HG02973 (cell line): ENCODE measurements around the gene GAGE12F.
"Not testable (repeated sequence)": the region's sequence is repeated elsewhere in the genome, so short reads cannot be mapped to it uniquely, and the experiment has no call there.

Experiments used
- ATAC-seq: cut with Tn5 transposase; IDR thresholded peaks from one replicate; pipeline ENCODE4 v1.9.1; 2021; ENCODE audit warnings: moderate library complexity; ENCODE audit not compliant: unreplicated experiment

Gene GAGE12F, protein sequence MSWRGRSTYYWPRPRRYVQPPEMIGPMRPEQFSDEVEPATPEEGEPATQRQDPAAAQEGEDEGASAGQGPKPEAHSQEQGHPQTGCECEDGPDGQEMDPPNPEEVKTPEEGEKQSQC

DNA sequence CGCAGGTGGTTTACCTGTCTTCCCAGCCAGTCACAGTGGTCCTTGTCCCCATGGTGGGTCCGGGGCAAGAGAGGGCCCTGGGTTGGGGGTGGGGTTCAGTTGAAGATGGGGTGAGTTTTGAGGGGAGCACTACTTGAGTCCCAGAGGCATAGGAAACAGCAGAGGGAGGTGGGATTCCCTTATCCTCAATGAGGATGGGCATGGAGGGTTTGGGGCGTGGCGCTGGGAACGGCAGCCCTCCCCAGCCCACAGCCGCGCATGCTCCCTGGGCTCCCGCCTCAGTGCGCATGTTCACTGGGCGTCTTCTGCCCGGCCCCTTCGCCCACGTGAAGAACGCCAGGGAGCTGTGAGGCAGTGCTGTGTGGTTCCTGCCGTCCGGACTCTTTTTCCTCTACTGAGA lies at the start of gene GAGE12F:
Gene GAGE12F, plus strand, starts transcription at position 301 of the 400 bp plus-strand sequence. CDS start 1,155 bp downstream, outside the sequence.
- ATAC-seq, result not testable (repeated sequence)

DNA sequence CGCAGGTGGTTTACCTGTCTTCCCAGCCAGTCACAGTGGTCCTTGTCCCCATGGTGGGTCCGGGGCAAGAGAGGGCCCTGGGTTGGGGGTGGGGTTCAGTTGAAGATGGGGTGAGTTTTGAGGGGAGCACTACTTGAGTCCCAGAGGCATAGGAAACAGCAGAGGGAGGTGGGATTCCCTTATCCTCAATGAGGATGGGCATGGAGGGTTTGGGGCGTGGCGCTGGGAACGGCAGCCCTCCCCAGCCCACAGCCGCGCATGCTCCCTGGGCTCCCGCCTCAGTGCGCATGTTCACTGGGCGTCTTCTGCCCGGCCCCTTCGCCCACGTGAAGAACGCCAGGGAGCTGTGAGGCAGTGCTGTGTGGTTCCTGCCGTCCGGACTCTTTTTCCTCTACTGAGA lies 28.8 kb upstream of the GAGE12F start, which contains the start of gene GAGE12C:
Gene GAGE12C, plus strand, starts transcription at position 301 of the 400 bp plus-strand sequence. CDS start 1,155 bp downstream, outside the sequence.
- ATAC-seq, result not testable (repeated sequence)

DNA sequence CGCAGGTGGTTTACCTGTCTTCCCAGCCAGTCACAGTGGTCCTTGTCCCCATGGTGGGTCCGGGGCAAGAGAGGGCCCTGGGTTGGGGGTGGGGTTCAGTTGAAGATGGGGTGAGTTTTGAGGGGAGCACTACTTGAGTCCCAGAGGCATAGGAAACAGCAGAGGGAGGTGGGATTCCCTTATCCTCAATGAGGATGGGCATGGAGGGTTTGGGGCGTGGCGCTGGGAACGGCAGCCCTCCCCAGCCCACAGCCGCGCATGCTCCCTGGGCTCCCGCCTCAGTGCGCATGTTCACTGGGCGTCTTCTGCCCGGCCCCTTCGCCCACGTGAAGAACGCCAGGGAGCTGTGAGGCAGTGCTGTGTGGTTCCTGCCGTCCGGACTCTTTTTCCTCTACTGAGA lies 19.2 kb upstream of the GAGE12F start, which contains the start of gene GAGE12D:
Gene GAGE12D, plus strand, starts transcription at position 301 of the 400 bp plus-strand sequence. CDS start 1,155 bp downstream, outside the sequence.
- not testable (repeated sequence) for ATAC-seq

DNA sequence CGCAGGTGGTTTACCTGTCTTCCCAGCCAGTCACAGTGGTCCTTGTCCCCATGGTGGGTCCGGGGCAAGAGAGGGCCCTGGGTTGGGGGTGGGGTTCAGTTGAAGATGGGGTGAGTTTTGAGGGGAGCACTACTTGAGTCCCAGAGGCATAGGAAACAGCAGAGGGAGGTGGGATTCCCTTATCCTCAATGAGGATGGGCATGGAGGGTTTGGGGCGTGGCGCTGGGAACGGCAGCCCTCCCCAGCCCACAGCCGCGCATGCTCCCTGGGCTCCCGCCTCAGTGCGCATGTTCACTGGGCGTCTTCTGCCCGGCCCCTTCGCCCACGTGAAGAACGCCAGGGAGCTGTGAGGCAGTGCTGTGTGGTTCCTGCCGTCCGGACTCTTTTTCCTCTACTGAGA lies 9.7 kb upstream of the GAGE12F start, which contains the start of gene GAGE12E:
Gene GAGE12E, plus strand, starts transcription at position 301 of the 400 bp plus-strand sequence. CDS start 1,155 bp downstream, outside the sequence.
- ATAC-seq, result not testable (repeated sequence)

DNA sequence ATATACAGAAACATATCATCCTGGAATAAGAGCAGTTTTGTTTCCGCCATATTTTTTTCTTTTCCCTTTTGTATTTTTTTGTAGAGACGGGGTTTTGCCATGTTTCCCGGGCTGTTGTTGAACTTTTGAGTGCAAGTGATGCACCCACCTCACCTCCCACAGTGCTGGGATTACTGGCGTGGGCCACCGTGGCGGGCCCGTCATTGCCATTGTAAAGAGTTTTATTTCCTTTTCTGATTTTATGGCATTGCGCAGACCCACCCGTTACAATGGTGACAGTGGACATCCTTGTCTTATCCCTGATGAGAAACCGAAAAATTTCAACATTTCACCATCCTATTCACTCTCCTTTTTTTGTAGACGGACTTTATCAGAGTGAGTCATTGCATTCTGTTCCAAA lies 8.1 kb downstream of the GAGE12F start:
- ATAC-seq, result not testable (repeated sequence)

DNA sequence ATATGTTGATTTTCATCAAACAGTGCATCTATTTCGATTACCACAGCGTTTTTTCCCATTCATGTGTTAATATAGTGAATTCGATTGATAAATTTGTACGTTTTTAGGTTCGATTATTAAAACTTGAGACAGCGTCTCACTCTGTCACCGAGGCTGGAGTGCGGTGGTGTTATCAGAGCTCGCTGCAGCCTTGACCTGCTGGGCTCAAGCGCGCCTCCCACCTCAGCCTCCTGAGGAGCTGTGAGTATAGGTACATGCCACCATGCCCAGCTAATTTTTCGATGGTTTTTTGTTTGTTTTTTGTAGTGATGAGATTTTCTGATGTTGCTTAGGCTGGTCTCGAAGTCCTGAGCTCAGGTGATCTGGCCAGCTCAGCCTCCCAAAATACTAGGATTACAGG lies 8.5 kb downstream of the GAGE12F start:
- not testable (repeated sequence) for ATAC-seq

DNA sequence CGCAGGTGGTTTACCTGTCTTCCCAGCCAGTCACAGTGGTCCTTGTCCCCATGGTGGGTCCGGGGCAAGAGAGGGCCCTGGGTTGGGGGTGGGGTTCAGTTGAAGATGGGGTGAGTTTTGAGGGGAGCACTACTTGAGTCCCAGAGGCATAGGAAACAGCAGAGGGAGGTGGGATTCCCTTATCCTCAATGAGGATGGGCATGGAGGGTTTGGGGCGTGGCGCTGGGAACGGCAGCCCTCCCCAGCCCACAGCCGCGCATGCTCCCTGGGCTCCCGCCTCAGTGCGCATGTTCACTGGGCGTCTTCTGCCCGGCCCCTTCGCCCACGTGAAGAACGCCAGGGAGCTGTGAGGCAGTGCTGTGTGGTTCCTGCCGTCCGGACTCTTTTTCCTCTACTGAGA lies 9.5 kb downstream of the GAGE12F start, which contains the start of gene GAGE12G:
Gene GAGE12G, plus strand, starts transcription at position 301 of the 400 bp plus-strand sequence. CDS start 1,155 bp downstream, outside the sequence.
- ATAC-seq, result not testable (repeated sequence)

DNA sequence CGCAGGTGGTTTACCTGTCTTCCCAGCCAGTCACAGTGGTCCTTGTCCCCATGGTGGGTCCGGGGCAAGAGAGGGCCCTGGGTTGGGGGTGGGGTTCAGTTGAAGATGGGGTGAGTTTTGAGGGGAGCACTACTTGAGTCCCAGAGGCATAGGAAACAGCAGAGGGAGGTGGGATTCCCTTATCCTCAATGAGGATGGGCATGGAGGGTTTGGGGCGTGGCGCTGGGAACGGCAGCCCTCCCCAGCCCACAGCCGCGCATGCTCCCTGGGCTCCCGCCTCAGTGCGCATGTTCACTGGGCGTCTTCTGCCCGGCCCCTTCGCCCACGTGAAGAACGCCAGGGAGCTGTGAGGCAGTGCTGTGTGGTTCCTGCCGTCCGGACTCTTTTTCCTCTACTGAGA lies 19.0 kb downstream of the GAGE12F start, which contains the start of gene GAGE12H:
Gene GAGE12H, plus strand, starts transcription at position 301 of the 400 bp plus-strand sequence. CDS start 1,155 bp downstream, outside the sequence.
- ATAC-seq, result not testable (repeated sequence)

DNA sequence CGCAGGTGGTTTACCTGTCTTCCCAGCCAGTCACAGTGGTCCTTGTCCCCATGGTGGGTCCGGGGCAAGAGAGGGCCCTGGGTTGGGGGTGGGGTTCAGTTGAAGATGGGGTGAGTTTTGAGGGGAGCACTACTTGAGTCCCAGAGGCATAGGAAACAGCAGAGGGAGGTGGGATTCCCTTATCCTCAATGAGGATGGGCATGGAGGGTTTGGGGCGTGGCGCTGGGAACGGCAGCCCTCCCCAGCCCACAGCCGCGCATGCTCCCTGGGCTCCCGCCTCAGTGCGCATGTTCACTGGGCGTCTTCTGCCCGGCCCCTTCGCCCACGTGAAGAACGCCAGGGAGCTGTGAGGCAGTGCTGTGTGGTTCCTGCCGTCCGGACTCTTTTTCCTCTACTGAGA lies 28.6 kb downstream of the GAGE12F start, which contains the start of gene GAGE2A:
Gene GAGE2A, plus strand, starts transcription at position 301 of the 400 bp plus-strand sequence. CDS start 1,155 bp downstream, outside the sequence.
- ATAC-seq, result not testable (repeated sequence)

DNA sequence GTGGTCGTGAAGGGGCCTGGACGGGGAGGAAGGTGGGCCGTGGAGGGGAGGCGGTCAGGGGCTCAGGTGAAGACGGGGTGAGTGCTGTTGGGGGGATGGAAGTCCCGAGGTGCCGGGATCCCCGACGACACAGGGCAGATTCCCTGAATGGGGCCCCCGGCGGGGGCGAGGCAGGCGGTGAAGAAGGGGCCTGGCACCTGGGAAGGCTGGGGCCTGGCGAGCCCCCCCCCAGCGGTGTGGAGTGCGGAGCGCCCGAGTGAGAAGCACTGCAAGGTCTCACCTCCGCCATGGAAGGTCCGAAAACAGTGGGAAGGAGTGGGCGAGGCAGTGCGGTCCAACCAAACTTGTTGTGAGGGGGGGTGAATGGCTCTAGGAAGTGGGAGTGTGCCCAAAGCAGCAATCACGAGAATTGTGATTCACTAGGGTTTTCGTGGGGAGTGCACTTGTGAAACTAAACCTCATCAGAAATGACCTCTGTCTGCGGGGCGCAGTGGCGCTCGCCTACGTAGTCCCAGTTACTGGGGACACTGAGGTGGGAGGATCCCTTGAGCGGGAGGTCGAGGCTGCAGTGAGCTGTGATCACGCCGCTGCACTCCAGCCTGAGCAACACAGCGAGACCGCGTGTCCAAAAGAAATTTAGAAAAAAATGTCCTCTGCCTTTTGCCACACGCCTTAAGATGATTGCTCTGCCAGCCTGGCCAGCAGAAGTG lies 29.3 kb downstream of the GAGE12F start:
- ATAC-seq, result not testable (repeated sequence)

DNA sequence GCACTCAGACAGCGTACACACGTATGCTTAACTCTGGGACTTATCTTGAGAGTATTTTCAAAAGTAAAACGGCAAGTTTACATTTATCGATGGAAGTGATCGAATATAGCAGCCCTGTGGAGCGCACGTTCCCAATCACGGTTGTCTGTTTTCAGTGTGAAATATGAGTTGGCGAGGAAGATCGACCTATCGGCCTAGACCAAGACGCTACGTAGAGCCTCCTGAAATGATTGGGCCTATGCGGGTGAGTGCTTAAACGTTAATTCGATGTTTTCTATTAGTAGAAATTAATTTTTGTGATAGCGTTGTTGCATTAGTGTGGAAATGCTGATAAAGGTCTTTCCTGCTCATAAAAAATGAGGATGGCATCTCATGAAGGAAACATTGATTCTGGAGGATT lies 29.8 kb downstream of the GAGE12F start:
- not testable (repeated sequence) for ATAC-seq

DNA sequence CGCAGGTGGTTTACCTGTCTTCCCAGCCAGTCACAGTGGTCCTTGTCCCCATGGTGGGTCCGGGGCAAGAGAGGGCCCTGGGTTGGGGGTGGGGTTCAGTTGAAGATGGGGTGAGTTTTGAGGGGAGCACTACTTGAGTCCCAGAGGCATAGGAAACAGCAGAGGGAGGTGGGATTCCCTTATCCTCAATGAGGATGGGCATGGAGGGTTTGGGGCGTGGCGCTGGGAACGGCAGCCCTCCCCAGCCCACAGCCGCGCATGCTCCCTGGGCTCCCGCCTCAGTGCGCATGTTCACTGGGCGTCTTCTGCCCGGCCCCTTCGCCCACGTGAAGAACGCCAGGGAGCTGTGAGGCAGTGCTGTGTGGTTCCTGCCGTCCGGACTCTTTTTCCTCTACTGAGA lies 38.1 kb downstream of the GAGE12F start, which contains the start of gene GAGE1:
Gene GAGE1, plus strand, starts transcription at position 301 of the 400 bp plus-strand sequence. CDS start 1,155 bp downstream, outside the sequence.
- ATAC-seq, result not testable (repeated sequence)

DNA sequence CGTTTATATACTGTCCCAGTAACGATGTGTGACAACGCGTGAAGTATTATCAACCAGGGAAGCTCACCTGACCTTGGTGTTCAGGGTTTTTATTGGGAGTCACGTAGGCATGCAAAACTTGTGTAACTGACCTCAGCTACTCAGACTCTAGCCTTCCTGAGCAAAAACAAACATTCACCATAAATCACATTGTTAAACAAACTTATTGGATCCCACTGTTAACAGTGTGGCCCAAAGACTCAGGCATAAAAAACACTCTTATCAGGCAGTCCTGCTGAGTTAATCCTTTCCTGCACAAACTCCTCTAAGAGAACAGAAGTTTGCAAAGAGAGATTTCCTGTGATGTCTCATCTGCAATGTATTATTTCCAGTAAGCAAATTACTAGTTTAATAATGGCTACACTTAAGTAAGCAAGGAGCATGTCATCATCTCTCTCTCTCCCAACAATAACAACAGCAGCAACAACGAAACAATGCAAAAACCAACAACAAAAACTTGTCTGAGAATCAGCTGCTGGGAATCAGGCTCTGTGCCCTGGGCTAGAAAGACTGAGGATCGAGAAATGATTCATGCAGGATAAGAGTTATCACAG lies 50.2 kb downstream of the GAGE12F start:
- ATAC-seq, result no peak
